ENCODE measurements around the gene ZNF236.
"Not testable (repeated sequence)": the region's sequence is repeated elsewhere in the genome, so short reads cannot be mapped to it uniquely, and the experiment has no call there.

The ZNF236 gene

GRCh38 chr18:76953583-76954233 lies 131.4 kb downstream of the ZNF236 start:
- DNase-seq, result no peak

GRCh38 chr18:76955524-76956170 lies 133.3 kb downstream of the ZNF236 start:
- DNase-seq, result no peak

- DNase-seq, result no peak
These were observed 134.3 kb downstream of the ZNF236 start for GRCh38 chr18:76956648-76957047.

- no peak for DNase-seq
These were observed 135.3 kb downstream of the ZNF236 start for GRCh38 chr18:76957384-76958355.

- DNase-seq, result no peak
These were observed 136.5 kb downstream of the ZNF236 start for GRCh38 chr18:76958692-76959341.

GRCh38 chr18:76959605-76960004 lies 137.2 kb downstream of the ZNF236 start:
- DNase-seq, result no peak

GRCh38 chr18:76960528-76961035 lies 138.2 kb downstream of the ZNF236 start:
- DNase-seq, result no peak

- no peak for DNase-seq
These were observed 140.5 kb downstream of the ZNF236 start for GRCh38 chr18:76962851-76963250.

- DNase-seq, result no peak
These were observed 141.6 kb downstream of the ZNF236 start for GRCh38 chr18:76963936-76964335.

- DNase-seq, result not testable (repeated sequence)
These were observed 143.3 kb downstream of the ZNF236 start for GRCh38 chr18:76965555-76966151.

- DNase-seq, result not testable (repeated sequence)
These were observed 144.9 kb downstream of the ZNF236 start for GRCh38 chr18:76967299-76967698.

- DNase-seq, result no peak
These were observed 145.5 kb downstream of the ZNF236 start for GRCh38 chr18:76967721-76968472.

- DNase-seq, result no peak
These were observed 148.6 kb downstream of the ZNF236 start for GRCh38 chr18:76970770-76971559.

- no peak for DNase-seq
These were observed 149.9 kb downstream of the ZNF236 start for GRCh38 chr18:76972241-76972640.

- no peak for DNase-seq
These were observed 150.6 kb downstream of the ZNF236 start for GRCh38 chr18:76972846-76973519.

- DNase-seq, result no peak
These were observed 151.3 kb downstream of the ZNF236 start for GRCh38 chr18:76973520-76974266.

GRCh38 chr18:76974386-76974785 lies 152.0 kb downstream of the ZNF236 start:
- DNase-seq, result no peak

- DNase-seq, result no peak
These were observed 153.3 kb downstream of the ZNF236 start for GRCh38 chr18:76975577-76976110.

GRCh38 chr18:76977108-76977621 lies 154.8 kb downstream of the ZNF236 start:
- no peak for DNase-seq

All from SIG-M5 (cell line).